Measurements from ENCODE around the gene ZBTB20.

GRCh38 chr3:115156046-115156654 is 9.1 kb upstream of the ZBTB20 start:
- TF ChIP-seq, protein P1, sequence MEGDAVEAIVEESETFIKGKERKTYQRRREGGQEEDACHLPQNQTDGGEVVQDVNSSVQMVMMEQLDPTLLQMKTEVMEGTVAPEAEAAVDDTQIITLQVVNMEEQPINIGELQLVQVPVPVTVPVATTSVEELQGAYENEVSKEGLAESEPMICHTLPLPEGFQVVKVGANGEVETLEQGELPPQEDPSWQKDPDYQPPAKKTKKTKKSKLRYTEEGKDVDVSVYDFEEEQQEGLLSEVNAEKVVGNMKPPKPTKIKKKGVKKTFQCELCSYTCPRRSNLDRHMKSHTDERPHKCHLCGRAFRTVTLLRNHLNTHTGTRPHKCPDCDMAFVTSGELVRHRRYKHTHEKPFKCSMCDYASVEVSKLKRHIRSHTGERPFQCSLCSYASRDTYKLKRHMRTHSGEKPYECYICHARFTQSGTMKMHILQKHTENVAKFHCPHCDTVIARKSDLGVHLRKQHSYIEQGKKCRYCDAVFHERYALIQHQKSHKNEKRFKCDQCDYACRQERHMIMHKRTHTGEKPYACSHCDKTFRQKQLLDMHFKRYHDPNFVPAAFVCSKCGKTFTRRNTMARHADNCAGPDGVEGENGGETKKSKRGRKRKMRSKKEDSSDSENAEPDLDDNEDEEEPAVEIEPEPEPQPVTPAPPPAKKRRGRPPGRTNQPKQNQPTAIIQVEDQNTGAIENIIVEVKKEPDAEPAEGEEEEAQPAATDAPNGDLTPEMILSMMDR (IDR thresholded peaks at IDR 0.05), result no peak
- TF ChIP-seq POLR2AphosphoS5 (IDR thresholded peaks at IDR 0.05) (no peak), POLR2A (IDR thresholded peaks at IDR 0.05) (no peak)
